Fibroblast of gingiva (primary cell): ENCODE measurements around the gene SASH1.
"Not testable (repeated sequence)": the region's sequence is repeated elsewhere in the genome, so short reads cannot be mapped to it uniquely, and the experiment has no call there.

Experiments
- DNase-seq: peaks from one replicate; pipeline ENCODE4 v3.0.0-alpha.2; 2011; ENCODE audit warnings: low read depth

SASH1 gene

DNA sequence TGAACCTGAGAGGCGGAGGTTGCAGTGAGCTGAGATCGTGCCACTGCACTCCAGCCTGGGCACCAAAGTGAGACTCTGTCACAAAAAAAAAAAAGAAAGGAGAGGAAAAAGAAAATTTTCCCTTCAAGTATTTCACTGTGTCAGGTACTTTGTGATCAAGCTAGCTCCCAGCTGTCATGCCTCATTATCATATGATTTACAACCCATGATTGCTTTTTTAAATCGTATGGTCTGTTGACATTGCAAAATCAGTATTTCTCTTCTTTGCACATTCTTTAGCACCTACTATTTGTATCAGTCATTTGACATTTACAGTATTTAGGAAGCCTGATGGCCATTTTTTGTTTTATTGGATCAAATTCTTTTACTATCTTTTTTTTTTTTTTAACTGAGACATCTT lies 22.4 kb downstream of the SASH1 start:
- no peak for DNase-seq

DNA sequence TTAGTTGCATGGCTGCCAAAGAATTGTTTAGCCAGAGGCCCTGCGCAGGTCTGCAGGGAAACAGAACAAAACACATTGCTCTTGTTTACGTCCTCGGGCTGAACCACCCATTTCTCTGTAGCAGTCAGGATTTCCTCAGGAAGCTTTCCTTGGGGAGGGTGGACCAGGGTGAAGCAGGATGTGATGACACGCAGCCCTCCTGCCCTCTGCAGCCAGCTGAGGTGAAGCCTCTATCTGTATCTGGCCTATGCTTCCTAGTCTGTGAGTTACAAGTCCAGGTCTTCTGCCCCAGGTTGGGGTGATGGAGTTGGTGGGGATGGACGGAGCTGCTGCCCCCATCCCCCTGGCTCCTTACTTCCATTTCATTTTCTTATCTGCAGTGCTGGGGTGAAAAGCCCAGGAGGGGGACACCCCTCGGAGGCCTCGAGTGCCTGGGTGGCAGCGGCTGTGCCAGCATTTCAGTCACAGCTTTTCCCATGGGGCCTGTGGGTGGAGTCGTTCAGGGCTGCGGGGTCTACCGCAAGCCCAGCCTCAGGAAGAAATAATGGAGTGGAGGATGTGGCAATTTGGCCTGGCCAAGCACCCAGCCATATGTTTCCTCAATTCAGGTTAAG lies 24.9 kb downstream of the SASH1 start:
- peak; percentile 67 for DNase-seq

DNA sequence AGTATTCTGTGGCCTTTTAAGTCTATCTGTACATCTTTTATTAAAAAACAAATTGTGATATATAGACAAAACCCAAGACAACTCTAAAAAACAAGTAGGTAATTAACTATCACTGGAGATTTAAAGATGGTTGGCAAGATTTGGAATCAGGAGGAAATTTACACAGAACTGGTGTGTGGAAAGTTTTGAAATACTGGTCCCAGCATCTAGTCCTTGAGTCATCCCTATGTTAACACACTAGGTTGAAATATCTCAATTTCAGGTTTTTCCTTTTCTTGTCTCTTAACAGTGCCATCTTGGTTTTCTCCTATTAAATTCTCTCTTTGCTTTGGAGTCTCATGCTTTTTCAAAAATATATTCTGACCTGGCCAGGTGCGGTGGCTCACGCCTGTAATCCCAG lies 27.5 kb downstream of the SASH1 start:
- DNase-seq: no peak

DNA sequence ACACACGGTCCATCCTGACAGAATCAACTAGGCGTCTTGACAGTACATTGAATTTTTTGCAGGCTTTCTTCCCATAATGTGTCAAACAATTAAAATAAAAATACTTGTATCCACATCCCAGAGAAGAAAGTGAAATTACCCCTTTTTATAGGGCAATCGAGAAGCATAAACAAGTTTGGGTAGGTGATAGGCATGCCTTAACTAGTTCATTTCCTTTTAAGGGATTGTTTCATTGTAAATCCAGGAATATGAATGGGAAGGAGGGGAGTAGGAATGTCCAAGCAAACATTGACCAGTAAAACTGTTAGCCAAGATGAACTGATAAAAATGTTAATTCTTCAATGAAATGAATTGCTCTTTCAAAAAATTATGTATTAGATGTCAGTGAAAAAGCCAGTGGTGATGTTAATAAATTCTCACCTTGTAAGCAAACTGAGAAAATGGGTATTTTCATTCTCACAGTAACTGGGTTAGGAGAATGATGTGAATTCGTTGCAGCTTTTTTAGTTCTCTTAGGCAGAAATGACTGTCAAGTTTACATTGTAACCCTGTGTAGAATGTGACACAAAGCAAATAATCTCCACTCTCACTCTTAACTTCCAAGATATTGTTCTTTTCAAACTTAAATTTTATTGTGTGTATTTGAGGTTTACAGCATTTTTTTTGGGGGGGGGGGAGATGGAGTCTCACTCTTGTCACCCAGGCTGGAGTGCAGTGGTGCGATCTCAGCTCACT lies 31.6 kb downstream of the SASH1 start:
- DNase-seq: no peak

DNA sequence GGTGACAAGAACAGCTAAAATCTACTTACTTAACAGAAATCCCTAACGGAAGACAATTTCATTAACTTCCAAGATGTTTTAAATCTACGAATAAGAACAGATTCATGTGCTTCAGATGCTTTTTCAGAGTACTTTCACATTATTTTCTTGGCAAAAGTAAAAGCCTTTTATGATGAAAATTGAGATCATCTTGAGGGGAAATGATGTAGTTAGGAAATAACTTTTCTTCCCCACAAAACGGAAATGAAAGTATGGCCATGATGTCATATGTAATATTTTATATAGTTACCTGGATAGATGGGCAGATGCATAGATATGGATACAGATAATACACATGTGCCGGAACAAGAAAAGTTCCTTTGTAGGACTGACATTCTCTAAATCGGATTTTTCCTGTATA lies 32.8 kb downstream of the SASH1 start:
- DNase-seq: no peak

DNA sequence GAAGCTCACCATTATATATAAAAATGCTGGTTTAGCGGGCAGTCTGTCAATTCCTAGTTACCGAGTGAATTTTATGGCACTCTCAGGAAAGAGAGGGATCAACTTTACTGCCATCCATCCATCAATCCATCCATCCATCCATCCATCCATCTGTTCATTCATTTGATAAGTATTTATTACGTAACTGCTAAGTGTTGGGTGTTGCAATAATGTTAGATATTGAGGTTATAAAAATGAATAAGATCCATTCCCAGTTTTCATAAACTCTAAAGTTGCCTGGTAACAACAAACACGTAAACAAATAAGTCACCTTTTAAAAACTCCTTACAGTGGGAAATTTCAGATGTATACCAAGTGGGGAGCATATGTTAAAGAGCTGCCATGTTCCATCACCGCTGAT lies 36.8 kb downstream of the SASH1 start:
- DNase-seq: no peak

DNA sequence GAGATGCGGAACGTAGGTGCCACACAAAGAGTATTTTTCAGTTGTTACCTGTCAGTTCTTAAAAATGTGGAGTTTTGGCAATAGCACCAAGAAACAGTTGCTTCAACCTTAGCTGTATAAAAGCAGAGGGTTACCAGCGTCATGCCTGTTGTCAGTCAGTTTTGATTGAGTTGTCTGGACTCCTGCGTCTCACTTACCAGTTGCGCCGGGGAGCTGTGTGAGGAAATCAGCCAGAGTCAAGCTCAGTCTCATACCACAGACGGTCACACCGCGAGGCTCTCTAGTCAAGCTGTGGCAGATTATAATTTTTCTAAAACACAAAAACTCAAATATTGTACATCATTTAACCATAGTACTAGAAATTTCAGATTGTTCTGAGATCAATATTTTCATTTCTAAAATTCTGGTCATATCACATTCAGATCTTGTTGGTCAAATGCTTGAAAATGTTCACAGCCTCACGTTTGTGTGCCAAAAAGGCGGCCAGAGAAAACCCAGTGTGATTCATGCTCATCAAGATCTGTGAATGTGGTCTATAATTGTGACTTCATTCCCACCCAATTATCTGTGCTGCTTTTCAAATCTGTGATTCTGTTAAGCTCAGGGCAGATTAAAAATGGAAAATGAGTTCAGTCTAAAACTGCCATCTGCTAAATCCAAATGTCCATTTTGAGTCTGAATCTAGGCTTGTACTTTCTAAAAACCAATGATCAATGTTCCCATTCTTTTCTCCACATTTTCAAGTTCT lies 37.5 kb downstream of the SASH1 start:
- no peak for DNase-seq

DNA sequence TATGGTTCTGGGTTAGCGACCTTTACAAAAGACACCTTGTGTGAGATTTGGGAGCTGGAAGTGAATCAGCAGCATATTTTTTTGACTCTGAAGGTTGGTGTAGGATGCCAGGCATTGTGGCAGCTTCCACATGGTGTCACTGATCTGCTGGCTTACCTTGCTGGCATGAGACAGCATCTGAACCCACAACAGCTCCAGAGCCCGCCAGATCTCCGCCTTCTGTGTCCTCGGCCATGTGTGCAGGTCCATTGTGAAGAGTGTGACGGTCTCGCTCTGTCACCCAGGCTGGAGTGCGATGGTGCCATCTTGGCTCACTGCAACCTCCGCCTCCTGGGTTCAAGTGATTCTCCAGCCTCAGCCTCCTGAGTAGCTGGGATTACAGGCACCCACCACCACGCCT lies 39.4 kb downstream of the SASH1 start:
- not testable (repeated sequence) for DNase-seq

DNA sequence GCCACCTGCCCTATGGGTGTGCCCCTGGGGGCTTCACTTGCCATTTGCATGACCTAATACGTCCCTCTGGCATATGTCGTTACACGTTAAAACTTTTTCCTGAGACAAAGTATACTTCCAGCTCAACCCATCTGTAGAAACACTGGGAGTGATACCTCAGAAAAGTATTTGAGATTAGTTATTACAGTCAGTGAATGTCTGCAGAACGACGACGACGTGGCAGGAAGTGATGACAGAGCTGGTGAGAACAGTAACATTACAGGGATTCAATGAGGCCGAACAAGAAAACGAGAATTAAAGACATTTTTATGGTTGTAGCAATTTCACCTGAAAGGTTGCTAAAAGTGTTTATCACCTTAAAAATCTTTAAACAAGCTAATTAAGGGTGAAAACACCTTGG lies 40.2 kb downstream of the SASH1 start:
- DNase-seq: no peak

DNA sequence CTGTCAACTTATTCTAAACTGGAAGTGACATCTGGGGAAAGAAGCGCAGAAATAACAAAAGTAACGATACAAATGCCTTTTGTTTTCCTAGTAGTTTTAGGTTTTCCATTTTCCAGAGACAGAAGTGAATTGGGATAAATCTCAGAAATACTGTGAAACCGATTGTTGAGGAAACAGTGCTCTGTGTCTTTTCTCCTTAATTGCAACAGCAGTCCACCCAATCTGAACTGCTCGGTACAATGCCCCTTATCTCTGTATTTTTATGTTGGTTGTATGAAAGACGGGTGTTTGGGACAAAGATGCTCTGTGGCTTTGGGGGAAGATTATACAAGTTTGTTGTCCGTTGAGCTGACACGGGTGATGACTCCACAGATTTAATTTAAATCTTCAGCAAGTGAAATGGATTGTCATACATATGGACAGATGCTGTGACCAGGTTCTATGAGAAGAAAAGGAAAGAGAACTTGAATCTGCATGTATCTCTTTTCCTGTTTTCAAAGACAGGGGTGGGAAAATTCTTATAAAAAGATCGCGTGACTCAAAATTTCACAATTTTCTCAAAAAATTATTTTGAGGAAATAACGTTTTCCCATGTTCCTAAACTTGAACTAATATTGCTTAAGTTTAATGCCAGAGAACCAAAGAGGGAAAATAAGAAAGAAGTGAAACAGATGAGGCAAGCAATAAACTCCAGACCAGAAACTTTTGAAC lies 41.2 kb downstream of the SASH1 start:
- peak; percentile 22 for DNase-seq

DNA sequence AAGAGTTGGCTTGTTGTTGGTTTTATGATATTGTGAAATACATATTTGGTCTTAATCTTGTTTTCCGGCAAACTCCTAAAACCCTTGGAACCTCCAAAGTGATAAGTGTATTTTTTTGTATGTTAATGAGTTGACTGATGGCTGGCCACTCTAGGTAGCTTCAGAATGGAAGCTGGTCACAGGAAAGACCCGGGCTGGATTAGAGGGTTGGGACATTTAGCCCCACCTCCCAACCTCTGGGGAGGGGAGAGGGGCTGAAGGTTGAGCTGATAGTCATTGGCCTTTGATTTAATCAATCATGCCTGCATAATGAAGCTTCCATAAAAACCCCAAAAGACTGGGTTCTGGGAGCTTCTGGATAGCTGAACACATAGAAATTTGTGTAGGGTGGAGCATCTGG lies 42.7 kb downstream of the SASH1 start:
- DNase-seq: no peak

DNA sequence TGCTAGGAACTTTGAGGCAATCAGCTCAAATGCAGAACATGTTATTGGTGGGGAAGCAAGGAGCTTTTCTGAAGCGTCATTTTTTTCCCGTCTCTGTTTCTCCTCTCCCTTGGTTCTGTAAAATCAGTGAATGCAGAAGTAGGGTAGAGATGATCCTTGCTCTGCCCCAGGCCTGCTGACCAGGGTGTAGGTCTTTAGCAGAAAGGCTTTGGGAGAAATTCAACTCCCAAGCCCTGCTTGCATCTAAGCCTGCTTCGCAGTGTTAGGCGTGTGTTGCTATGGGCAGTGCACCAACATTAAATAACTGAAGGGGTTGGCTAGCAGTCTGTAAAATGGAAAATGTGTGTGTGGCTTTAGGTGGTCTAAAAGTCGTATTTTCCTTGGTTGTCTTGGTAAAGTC lies 45.9 kb downstream of the SASH1 start:
- DNase-seq: no peak

DNA sequence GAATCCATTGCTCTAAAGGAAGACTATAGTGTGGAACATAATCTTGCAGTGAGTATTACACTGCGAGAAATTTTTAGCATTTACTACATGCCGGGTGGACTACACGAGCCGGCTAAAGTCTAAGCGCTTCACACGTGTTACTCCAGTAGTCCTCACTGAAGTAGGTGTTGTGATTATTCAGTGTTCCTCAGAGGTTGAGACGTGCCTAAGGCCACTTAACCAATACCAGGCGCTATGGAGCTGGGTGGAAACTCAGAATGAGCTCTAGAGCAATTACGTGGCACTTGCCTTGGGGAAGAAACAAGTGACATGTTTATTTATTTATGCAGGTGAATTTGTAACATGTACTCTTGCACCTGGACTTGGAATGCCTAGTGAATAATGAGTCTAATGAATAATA lies 46.4 kb downstream of the SASH1 start:
- no peak for DNase-seq

DNA sequence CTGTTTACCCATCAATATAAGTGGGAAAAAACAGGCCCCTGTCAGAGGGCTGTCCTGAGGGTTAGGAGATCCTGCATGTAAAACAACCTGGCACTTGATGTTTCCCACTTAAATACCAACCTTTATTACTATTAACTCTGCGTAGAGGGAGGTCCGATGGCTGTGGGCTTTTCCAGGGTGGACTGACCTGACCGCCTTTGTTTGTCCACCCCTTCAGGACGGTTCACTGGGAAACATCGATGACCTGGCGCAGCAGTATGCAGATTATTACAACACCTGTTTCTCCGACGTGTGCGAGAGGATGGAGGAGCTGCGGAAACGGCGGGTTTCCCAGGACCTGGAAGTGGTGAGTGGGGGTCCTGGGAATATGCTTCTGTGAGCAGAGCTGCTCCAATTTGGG lies 47.3 kb downstream of the SASH1 start:
- DNase-seq: no peak

DNA sequence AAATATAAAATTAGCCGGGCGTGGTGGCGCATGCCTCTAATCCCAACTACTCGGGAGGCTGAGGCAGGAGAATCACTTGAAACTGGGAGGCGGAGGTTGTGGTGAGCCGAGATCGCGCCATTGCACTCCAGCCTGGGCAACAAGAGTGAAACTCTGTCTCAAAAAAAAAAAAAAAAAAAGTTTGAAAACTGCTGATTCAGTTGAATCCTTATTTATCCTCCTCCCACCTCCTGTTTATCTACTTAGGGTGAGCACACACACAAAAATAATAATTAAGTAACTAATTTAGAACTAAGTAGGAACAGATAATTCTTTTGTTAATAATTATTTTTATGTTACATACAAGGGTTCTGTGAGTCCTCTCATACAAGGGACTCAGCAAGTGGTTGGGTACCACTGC lies 49.5 kb downstream of the SASH1 start:
- DNase-seq: not testable (repeated sequence)

DNA sequence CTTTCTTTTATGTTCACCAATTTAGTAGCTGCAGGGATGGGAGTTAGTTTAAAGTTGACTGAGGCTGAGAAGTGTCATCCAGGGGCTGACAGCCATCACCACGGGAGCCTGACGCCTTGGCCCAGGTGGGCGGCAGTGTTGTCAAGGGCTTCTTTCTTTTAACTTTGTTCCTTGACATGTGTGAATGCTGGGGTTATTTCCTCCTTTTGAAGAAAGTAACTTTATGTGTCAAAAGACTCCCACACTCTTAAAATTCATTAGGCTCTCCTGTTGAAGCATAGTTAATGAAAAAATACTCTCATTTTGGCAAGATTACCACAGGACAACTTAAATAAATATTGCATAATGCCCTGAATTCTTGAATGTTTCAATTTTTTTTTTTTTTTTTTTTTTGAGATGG lies 50.0 kb downstream of the SASH1 start:
- DNase-seq: peak; percentile 30

DNA sequence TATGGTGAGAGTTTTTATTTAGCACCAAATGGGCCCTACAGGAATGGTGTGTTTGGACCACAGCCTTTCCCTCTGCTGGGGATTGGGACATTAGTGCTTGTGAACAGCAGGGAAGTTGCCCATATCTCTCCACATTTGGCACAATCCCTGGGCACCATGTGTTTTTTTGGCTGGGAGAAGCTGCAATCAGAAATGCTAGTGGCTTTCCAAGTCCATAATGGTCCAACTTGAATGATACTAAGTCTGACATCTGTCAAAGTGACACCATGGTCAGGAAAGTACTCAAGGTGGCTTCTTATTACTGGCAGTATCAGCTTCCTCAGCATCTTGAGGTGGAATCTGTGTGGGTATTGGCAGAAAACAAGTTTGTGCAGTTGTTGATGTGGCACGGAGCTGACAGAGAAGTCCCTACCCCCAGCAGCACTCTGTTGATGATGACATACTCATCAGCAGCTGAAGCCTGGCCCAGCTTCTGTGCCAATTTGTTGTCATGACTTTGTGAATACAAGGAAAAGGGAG lies 53.0 kb downstream of the SASH1 start:
- peak; percentile 68 for DNase-seq

DNA sequence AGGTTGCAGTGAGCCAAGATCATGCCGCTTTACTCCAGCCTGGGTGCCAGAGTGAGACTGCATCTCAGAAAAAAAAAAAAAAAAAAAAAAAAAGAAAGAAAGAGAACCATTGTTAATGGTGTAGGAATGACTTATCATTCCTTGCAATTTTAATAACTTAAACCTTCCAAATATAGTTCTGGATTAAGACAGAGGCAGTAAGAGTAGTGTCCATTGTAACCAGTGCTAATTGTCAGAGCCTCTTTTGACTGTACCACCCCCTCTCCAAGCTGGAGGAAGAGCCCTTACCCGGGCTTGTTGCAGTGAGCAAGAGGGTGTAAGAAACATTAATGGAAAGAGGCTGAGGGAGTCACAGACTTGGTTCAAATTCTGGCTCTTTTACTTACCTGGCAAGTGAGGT lies 53.8 kb downstream of the SASH1 start:
- no peak for DNase-seq

DNA sequence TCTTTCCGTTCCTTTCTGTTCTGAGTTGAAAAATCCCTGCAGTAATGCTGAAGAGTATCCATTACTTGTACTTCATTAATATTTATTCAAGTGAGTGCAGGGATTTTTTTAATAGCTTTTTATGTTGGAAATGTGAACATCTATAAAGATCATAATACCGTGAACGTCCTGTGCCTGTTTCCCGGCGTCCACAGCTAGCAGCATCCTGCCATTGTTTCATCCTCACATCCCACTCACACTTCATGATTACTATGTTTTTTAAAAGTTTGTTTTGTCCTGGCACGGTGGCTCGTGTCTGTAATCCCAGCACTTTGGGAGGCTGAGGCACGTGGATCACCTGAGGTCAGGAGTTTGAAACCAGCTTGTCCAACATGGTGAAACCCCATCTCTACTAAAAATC lies 54.3 kb downstream of the SASH1 start:
- DNase-seq: no peak

DNA sequence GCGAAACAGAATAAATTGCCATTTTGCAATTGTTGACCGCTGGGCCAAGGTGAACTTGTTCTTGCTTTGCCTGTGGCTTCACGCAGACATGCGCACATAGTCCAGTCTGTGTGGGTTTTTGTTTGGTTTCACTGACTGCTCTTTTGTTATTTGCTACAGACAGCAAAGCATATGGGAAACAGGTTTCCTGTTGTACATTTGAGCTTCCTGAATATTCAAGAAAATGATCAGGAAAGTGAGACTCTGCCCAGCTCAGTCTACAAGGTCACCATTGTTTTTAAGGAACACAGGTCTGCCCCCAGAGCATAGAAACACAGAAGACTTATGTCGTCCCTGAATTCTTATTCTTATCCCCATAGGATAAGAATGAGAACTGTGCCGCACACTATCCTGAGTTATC lies 55.6 kb downstream of the SASH1 start:
- no peak for DNase-seq

DNA sequence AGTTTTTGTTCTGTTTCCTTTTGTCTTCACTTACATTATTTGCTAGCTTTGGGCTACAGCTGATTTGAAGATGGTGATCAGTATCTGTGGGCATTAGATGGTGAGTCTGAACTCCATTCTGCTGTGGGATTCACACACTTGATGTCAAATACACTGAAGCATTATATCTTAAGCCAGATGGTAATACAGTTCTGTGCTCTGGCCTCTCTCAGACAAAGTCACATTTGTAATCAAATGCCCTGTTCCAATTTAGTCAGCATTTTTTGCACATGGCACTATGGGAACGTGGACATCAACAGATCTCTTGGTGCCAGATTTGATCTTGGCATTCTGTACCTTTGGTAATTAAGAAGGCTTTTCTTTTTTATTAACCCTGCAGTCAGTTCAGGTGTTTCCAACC lies 56.0 kb downstream of the SASH1 start:
- no peak for DNase-seq

DNA sequence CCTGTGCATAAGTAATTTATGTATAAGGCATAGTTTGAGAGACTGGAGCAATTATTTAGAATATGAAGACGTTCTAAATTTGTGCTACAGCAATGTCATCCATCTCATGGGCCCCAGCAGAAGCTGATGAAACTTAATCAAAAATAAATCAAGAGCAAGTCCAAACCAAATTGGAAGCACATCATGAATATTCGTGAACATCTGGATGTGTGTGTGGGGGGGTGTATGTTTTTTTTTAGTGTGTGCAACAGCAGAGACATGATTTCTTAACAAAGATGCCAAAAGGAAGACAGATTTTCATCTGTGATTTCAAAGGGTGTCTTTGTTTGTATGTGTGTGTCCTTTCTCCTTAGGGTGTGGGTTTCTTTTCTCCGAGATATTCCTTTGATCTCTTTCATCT lies 58.9 kb downstream of the SASH1 start:
- DNase-seq: peak; percentile 55
